Stimulated activated CD4-positive, alpha-beta T cell treated with anti-CD3 and anti-CD28 coated beads, Interleukin-12 subunit alpha, Interleukin-12 subunit beta, amount 100 ng/mL, for 4 hours (primary cell): Measurements from ENCODE around the gene BOLL.
"Not testable (repeated sequence)": the region's sequence is repeated elsewhere in the genome, so short reads cannot be mapped to it uniquely, and the experiment has no call there.

Experiments used
- DNase-seq: peaks from one replicate; pipeline ENCODE4 v3.0.0-alpha.2; 2020

BOLL gene

GRCh38 chr2:197705912-197706838 lies 78.9 kb downstream of the BOLL start:
- peak; percentile 26 for DNase-seq

GRCh38 chr2:197705121-197705911 lies 79.8 kb downstream of the BOLL start, which contains the start of gene MARS2:
MARS2 (plus strand) TSS chr2:197705369; CDS start chr2:197705406, 37 bp downstream.
- peak; percentile 93 for DNase-seq

GRCh38 chr2:197704434-197705120 lies 80.5 kb downstream of the BOLL start:
- no peak for DNase-seq

GRCh38 chr2:197700960-197701359 lies 84.2 kb downstream of the BOLL start:
- no peak for DNase-seq

GRCh38 chr2:197699724-197700123 lies 85.4 kb downstream of the BOLL start:
- not testable (repeated sequence) for DNase-seq

GRCh38 chr2:197696571-197696970 lies 88.5 kb downstream of the BOLL start:
- DNase-seq, result not testable (repeated sequence)

GRCh38 chr2:197695971-197696370 lies 89.1 kb downstream of the BOLL start:
- not testable (repeated sequence) for DNase-seq

GRCh38 chr2:197695206-197695605 lies 89.9 kb downstream of the BOLL start:
- DNase-seq, result not testable (repeated sequence)

GRCh38 chr2:197677483-197677882 lies 107.6 kb downstream of the BOLL start:
- DNase-seq, result no peak

GRCh38 chr2:197677056-197677455 lies 108.1 kb downstream of the BOLL start:
- DNase-seq, result no peak
